Endothelial cell of umbilical vein (primary cell): ENCODE results near the gene KCNH5. TPM values are rescaled to one million over a fixed set of nuclear protein-coding genes. Genes with fewer than 3 reads are reported as not detected.

ENCODE experiments used
- BruUV-seq: library from RNA; stranded (reverse); fragments of 400-500 nt; replicated peaks from 2 replicates; lab custom pipeline; 2021; lab: Mats Ljungman, UMichigan
- CTCF ChIA-PET: fragments of 300-600, 350-600 bp; sonication (Branson Sonifier 250); formaldehyde crosslinking; loops from one replicate; lab custom pipeline; 2021; ENCODE audit warnings: antibody characterized with exemption, inconsistent platforms; lab: Charles Lee
- POLR2A ChIA-PET: fragments of 300-600, 350-600 bp; sonication (Branson Sonifier 250); formaldehyde crosslinking; loops from one replicate; lab custom pipeline; 2021; ENCODE audit warnings: antibody characterized with exemption, inconsistent platforms; lab: Charles Lee
- DNase-seq: peaks from one replicate; pipeline ENCODE4 v3.0.0-alpha.2; 2011; ENCODE audit warnings: low read depth, low spot score
- FAIRE-seq: peaks from 2 replicates; lab custom pipeline; 2011; peaks lifted over from hg19 to GRCh38; lab: Jason Lieb, UNC
- H2AFZ ChIP-seq: 2 replicates; pipeline ENCODE4 v1.6.0; 2012; ENCODE audit warnings: low read depth, low read length, control low read depth, inconsistent platforms
- H3K27ac ChIP-seq: 2 replicates; pipeline ENCODE4 v1.5.1; 2011; ENCODE audit warnings: low read depth, mild to moderate bottlenecking, control low read depth, low read length, moderate library complexity; ENCODE audit not compliant: insufficient read depth
- H3K27me3 ChIP-seq, 2 experiments: 2 replicates each; pipeline versions ENCODE4 v1.6.0 to v1.6.1; 2011; ENCODE audit warnings: low read length in 2 of 2, mixed read lengths in 1 of 2; ENCODE audit not compliant: control insufficient read depth in 2 of 2, insufficient read depth in 2 of 2
- H3K36me3 ChIP-seq, 2 experiments: 2 replicates in 1 of 2; 3 replicates in 1 of 2; pipeline ENCODE4 v1.5.1; 2011; ENCODE audit warnings: low read length in 2 of 2, mild to moderate bottlenecking in 1 of 2, moderate library complexity in 1 of 2; ENCODE audit not compliant: control insufficient read depth in 2 of 2, insufficient read depth in 2 of 2; ENCODE audit errors: extremely low read depth in 1 of 2
- H3K4me1 ChIP-seq: 3 replicates; pipeline ENCODE4 v1.5.1; 2011; ENCODE audit warnings: mild to moderate bottlenecking, low read length; ENCODE audit not compliant: control insufficient read depth, insufficient read depth; ENCODE audit errors: extremely low read depth
- H3K4me2 ChIP-seq: 2 replicates; pipeline ENCODE4 v1.6.1; 2011; ENCODE audit warnings: low read length, control low read depth, mixed read lengths; ENCODE audit not compliant: insufficient read depth
- H3K4me3 ChIP-seq, 3 experiments: fragments of 200-600 bp in 1 of 3; sonication (generic), shearing (Covaris generic) in 1 of 3; replicated peaks in 1 of 3; 2 replicates each; pipeline ENCODE4 v1.5.1; 2011 to 2016; ENCODE audit warnings: control low read depth in 3 of 3, low read length in 3 of 3, mild to moderate bottlenecking in 2 of 3, inconsistent platforms in 1 of 3, low read depth in 1 of 3, moderate library complexity in 1 of 3; ENCODE audit not compliant: insufficient read depth in 1 of 3
- H3K79me2 ChIP-seq: 2 replicates; pipeline ENCODE4 v1.6.0; 2012; ENCODE audit warnings: low read length, inconsistent platforms; ENCODE audit not compliant: control insufficient read depth, insufficient read depth
- H3K9ac ChIP-seq: replicated peaks from 2 replicates; pipeline ENCODE3; 2011; ENCODE audit warnings: low read length, control low read depth; ENCODE audit not compliant: insufficient read depth; ENCODE audit errors: extremely low read depth
- H3K9me1 ChIP-seq: replicated peaks from 3 replicates; pipeline ENCODE4 v1.6.0; 2011; ENCODE audit warnings: mild to moderate bottlenecking, low read length; ENCODE audit not compliant: control insufficient read depth, insufficient read depth; ENCODE audit errors: extremely low read depth
- H3K9me3 ChIP-seq: replicated peaks from 2 replicates; pipeline ENCODE4 v1.5.1; 2012; ENCODE audit warnings: low read length, inconsistent platforms; ENCODE audit not compliant: control insufficient read depth, insufficient read depth
- H4K20me1 ChIP-seq: replicated peaks from 2 replicates; pipeline ENCODE3; 2011; ENCODE audit warnings: mild to moderate bottlenecking, low read length; ENCODE audit not compliant: control insufficient read depth, insufficient read depth; ENCODE audit errors: extremely low read depth
- CTCF ChIP-seq, 2 donors: IDR thresholded peaks; 1 replicate in 1 of 2; 2 replicates in 1 of 2; pipeline ENCODE4 v1.5.1; 2011; ENCODE audit warnings: low read length in 2 of 2, mild to moderate bottlenecking in 2 of 2, moderate library complexity in 2 of 2, control low read depth in 1 of 2, inconsistent platforms in 1 of 2, low read depth in 1 of 2; ENCODE audit not compliant: insufficient read depth in 1 of 2; ENCODE audit errors: extremely low read depth in 1 of 2
- EZH2 ChIP-seq: IDR thresholded peaks from 2 replicates; pipeline ENCODE4 v1.6.1; 2012; ENCODE audit warnings: borderline replicate concordance, low read depth, mild to moderate bottlenecking, moderate library complexity, low read length, inconsistent platforms; ENCODE audit not compliant: severe bottlenecking
- FOS ChIP-seq: IDR thresholded peaks from 2 replicates; pipeline ENCODE4 v1.6.1; 2011; ENCODE audit warnings: mild to moderate bottlenecking, low read length, moderate library complexity, borderline replicate concordance; ENCODE audit not compliant: insufficient read depth
- GATA2 ChIP-seq: IDR thresholded peaks from 2 replicates; pipeline ENCODE4 v1.7.0; 2011; ENCODE audit warnings: low read depth, mild to moderate bottlenecking, moderate library complexity, mixed read lengths, low read length; ENCODE audit not compliant: insufficient read length, insufficient read depth
- JUN ChIP-seq: IDR thresholded peaks from 2 replicates; pipeline ENCODE4 v1.6.1; 2011; ENCODE audit warnings: borderline replicate concordance, low read depth; ENCODE audit not compliant: insufficient read length, insufficient read depth
- MAX ChIP-seq: IDR thresholded peaks from 2 replicates; pipeline ENCODE4 v1.6.1; 2011; ENCODE audit not compliant: insufficient read depth, insufficient read length
- MYC ChIP-seq: IDR thresholded peaks from one replicate; pipeline ENCODE4 v1.6.1; 2011; ENCODE audit warnings: mild to moderate bottlenecking, low read depth, low read length
- POLR2A ChIP-seq: IDR thresholded peaks from 2 replicates; pipeline ENCODE4 v1.6.1; 2012; ENCODE audit warnings: low read depth, mild to moderate bottlenecking, control low read depth, low read length
- POLR2AphosphoS5 ChIP-seq: IDR thresholded peaks from 2 replicates; pipeline ENCODE4 v1.6.1; 2012; ENCODE audit warnings: low read depth, mild to moderate bottlenecking, control low read depth, low read length, moderate library complexity; ENCODE audit not compliant: insufficient read depth
- dilution Hi-C: fragments of 300-500 bp; cut with MboI; formaldehyde crosslinking; loops from one replicate; pipeline ENCODE4 v1.15.0; 2019; ENCODE audit warnings: low sequenced_read_pairs; ENCODE audit not compliant: extremely low pct_ligation_motif_present
- intact Hi-C: fragments of 100-400 bp; cut with micrococcal nuclease; formaldehyde crosslinking; loops from one replicate; pipeline ENCODE4 v1.10.0; 2022
- polyA plus RNA-seq, 4 experiments: library from polyadenylated mRNA; depleted of rRNA in 3 of 4; stranded (reverse) in 3 of 4; unstranded in 1 of 4; fragments of >200 nt; gene quantifications; 2 replicates each; pipeline versions ENCODE4 v1.2.1 to v1.2.3, GENCODE V29; 2011 to 2012; ENCODE audit warnings: missing spikeins in 1 of 4
- total RNA-seq: library from RNA; stranded (reverse); gene quantifications from 2 replicates; pipeline ENCODE4 v1.2.3, GENCODE V29; 2021

The KCNH5 gene
- total and polyA plus RNA-seq, 2 donors (not counting 3 experiments of a cell fraction or from before 2014, with no cell fraction given), result not detected

- dilution Hi-C loops, result no loop called here
- H3K79me2 ChIP-seq, result no peaks in the 10 kb centered on the region
Measured at GRCh38 chr14:62670526-62670925, 374.7 kb downstream of the KCNH5 start.

More at GRCh38 chr14:62670526-62670925, 374.7 kb downstream of the KCNH5 start:
- no peak for DNase-seq
- no TSS peak for BruUV-seq
- TF ChIP-seq CTCF (IDR thresholded peaks at IDR 0.05; ENCODE audit: extremely low read depth in 1 of 2, insufficient read depth in 1 of 2, low read depth in 1 of 2, low read length in 2 of 2), result no peak
- no peak for TF ChIP-seq FOS
- TF ChIP-seq GATA2, result no peak
- no peak for TF ChIP-seq MYC
- no peak for TF ChIP-seq MAX
- no peak for TF ChIP-seq EZH2
- TF ChIP-seq POLR2A, result no peak
- no peak for TF ChIP-seq JUN
- TF ChIP-seq POLR2AphosphoS5, result no peak
- no peak for FAIRE-seq
- intact Hi-C loops, result no loop called here
- CTCF ChIA-PET, result no interaction called here
- Histone ChIP-seq H3K9me3 (no peaks in the 10 kb centered on the region), H2AFZ (no peak overlapping the region), H3K27ac (no peak overlapping the region), H3K4me2 (no peak overlapping the region), H3K9me1 (no peaks in the 10 kb centered on the region), H3K27me3 (no peaks in the 10 kb centered on the region), H3K9ac (no peak overlapping the region), H3K36me3 (no peaks in the 10 kb centered on the region), H3K4me1 (no peaks in the 10 kb centered on the region), H3K4me3 (no peak overlapping the region), H4K20me1 (no peaks in the 10 kb centered on the region)
- POLR2A ChIA-PET, result no interaction called here
